HepG2 (cell line): ENCODE measurements around the gene FEM1C. TPM values are rescaled to one million over a fixed set of nuclear protein-coding genes. Genes with fewer than 3 reads are reported as not detected.

Experiments used
- ATAC-seq: fragments of 200-7000 bp; cut with Tn5 transposase; 3 replicates; pipeline ENCODE4 v1.9.1; 2020; ENCODE audit warnings: mild to moderate bottlenecking, moderate library complexity
- BruUV-seq: library from RNA; stranded (reverse); fragments of 400-500 nt; replicated peaks from 2 replicates; lab custom pipeline; 2021; lab: Mats Ljungman, UMichigan
- CTCF ChIA-PET: fragments of 300-600 bp; formaldehyde crosslinking; extraction: SDS; loops from one replicate; lab custom pipeline; 2021; ENCODE audit warnings: low total read pairs, inconsistent platforms, low intra/inter-chr PET ratio; lab: Yijun Ruan, JAX
- POLR2A ChIA-PET: fragments of 350-600 bp; sonication (Branson Sonifier 250); formaldehyde crosslinking; loops from one replicate; lab custom pipeline; 2020; ENCODE audit warnings: antibody characterized with exemption, inconsistent platforms; lab: Yijun Ruan, JAX
- DNase-seq: peaks from one replicate; pipeline ENCODE4 v3.0.0-alpha.2; 2015; ENCODE audit warnings: low spot score
- FAIRE-seq: peaks from 3 replicates; lab custom pipeline; 2011; peaks lifted over from hg19 to GRCh38; lab: Jason Lieb, UNC
- H2AFZ ChIP-seq: one replicate; pipeline ENCODE4 v1.6.1; 2011; ENCODE audit warnings: low read length, inconsistent platforms
- H3K27ac ChIP-seq: fragments of 300-600 bp; 3 replicates; pipeline ENCODE4 v1.8.0; 2011; ENCODE audit warnings: mixed run types, mild to moderate bottlenecking, mixed read lengths, low read length, inconsistent platforms; ENCODE audit not compliant: insufficient read depth; ENCODE audit errors: extremely low read length
- H3K27me3 ChIP-seq, 2 experiments: fragments of 200-600 bp in 1 of 2; 2 replicates in 1 of 2; 3 replicates in 1 of 2; pipeline versions ENCODE4 v1.6.0 to v1.8.0; 2011; ENCODE audit warnings: low read length in 2 of 2, mild to moderate bottlenecking in 2 of 2, moderate library complexity in 2 of 2, inconsistent platforms in 1 of 2; ENCODE audit not compliant: insufficient read depth in 2 of 2, control insufficient read depth in 1 of 2
- H3K36me3 ChIP-seq, 2 experiments: fragments of 200-600 bp in 1 of 2; replicated peaks in 1 of 2; 2 replicates in 1 of 2; 3 replicates in 1 of 2; pipeline versions ENCODE4 v1.5.1 to v1.8.0; 2011; ENCODE audit warnings: low read length in 2 of 2, inconsistent platforms in 1 of 2; ENCODE audit not compliant: insufficient read depth in 2 of 2, control insufficient read depth in 1 of 2
- H3K4me1 ChIP-seq: 2 replicates; pipeline ENCODE4 v1.5.1; 2012; ENCODE audit warnings: low read length, inconsistent platforms; ENCODE audit not compliant: insufficient read depth
- H3K4me2 ChIP-seq: 2 replicates; pipeline ENCODE4 v1.6.0; 2011; ENCODE audit warnings: low read depth, low read length, inconsistent platforms
- H3K4me3 ChIP-seq, 3 experiments: fragments of 200-600 bp in 1 of 3; sonication (generic), shearing (Covaris generic) in 1 of 3; replicated peaks in 1 of 3; 2 replicates each; pipeline ENCODE4 v1.5.1; 2011 to 2016; ENCODE audit warnings: low read length in 3 of 3, inconsistent platforms in 2 of 3, low read depth in 2 of 3, mild to moderate bottlenecking in 2 of 3, control low read depth in 1 of 3, mixed read lengths in 1 of 3; ENCODE audit not compliant: insufficient read depth in 1 of 3
- H3K79me2 ChIP-seq: one replicate; pipeline ENCODE4 v1.6.1; 2011; ENCODE audit warnings: low read length, inconsistent platforms; ENCODE audit not compliant: insufficient read depth
- H3K9ac ChIP-seq: 2 replicates; pipeline ENCODE4 v1.6.0; 2011; ENCODE audit warnings: mild to moderate bottlenecking, low read depth, low read length, inconsistent platforms; ENCODE audit not compliant: insufficient read depth
- H3K9me3 ChIP-seq: 2 replicates; pipeline ENCODE4 v1.5.1; 2012; ENCODE audit warnings: mild to moderate bottlenecking, low read length
- H4K20me1 ChIP-seq: 2 replicates; pipeline ENCODE4 v1.6.0; 2011; ENCODE audit warnings: inconsistent platforms, mild to moderate bottlenecking, low read length, moderate library complexity; ENCODE audit not compliant: insufficient read depth
- HNF4A ChIP-seq: sonication (generic); formaldehyde crosslinking; IDR thresholded peaks from 2 replicates; pipeline ENCODE4 v1.4.0; 2020; ENCODE audit warnings: missing genetic modification reagents
- HOXA3 ChIP-seq: sonication (generic); formaldehyde crosslinking; IDR thresholded peaks from 2 replicates; pipeline ENCODE4 v1.5.0; 2020; ENCODE audit warnings: missing genetic modification reagents
- KMT2A ChIP-seq: sonication (generic); formaldehyde crosslinking; IDR thresholded peaks from 2 replicates; pipeline ENCODE4 v1.4.0; 2020; ENCODE audit warnings: missing genetic modification reagents
- MED8 ChIP-seq: sonication (generic); formaldehyde crosslinking; IDR thresholded peaks from 2 replicates; pipeline ENCODE4 v1.8.1; 2023; ENCODE audit warnings: mild to moderate bottlenecking, missing genetic modification reagents; ENCODE audit not compliant: insufficient replicate concordance
- NBN ChIP-seq: fragments of 450-650 bp; conservative IDR thresholded peaks from 2 replicates; pipeline ENCODE4 v1.6.1; 2017
- RFXAP ChIP-seq: sonication (generic); formaldehyde crosslinking; IDR thresholded peaks from 2 replicates; pipeline ENCODE4 v1.4.0; 2020; ENCODE audit warnings: missing genetic modification reagents, borderline replicate concordance
- SMAD1 ChIP-seq: sonication (generic); formaldehyde crosslinking; IDR thresholded peaks from 2 replicates; pipeline ENCODE4 v1.4.0; 2020; ENCODE audit warnings: missing genetic modification reagents, low read depth, mild to moderate bottlenecking, borderline replicate concordance
- SYNCRIP ChIP-seq: fragments of 200-400 bp; formaldehyde crosslinking; IDR thresholded peaks from 2 replicates; pipeline ENCODE4 v1.6.1; 2018; ENCODE audit warnings: mild to moderate bottlenecking, low read depth, low read length; ENCODE audit not compliant: insufficient read depth
- TSC22D2 ChIP-seq: sonication (generic); formaldehyde crosslinking; IDR thresholded peaks from 2 replicates; pipeline ENCODE4 v1.5.1; 2020; ENCODE audit warnings: missing genetic modification reagents, mild to moderate bottlenecking, borderline replicate concordance
- ZNF337 ChIP-seq: sonication (generic); formaldehyde crosslinking; IDR thresholded peaks from 2 replicates; pipeline ENCODE4 v1.5.1; 2020; ENCODE audit warnings: missing genetic modification reagents, low read depth, mild to moderate bottlenecking, borderline replicate concordance
- ZNF674 ChIP-seq: sonication (generic); formaldehyde crosslinking; IDR thresholded peaks from 2 replicates; pipeline ENCODE4 v1.5.0; 2020; ENCODE audit warnings: low read depth, mild to moderate bottlenecking, missing genetic modification reagents
- ZNF678 ChIP-seq: sonication (generic); formaldehyde crosslinking; IDR thresholded peaks from 2 replicates; pipeline ENCODE4 v1.4.0; 2020; ENCODE audit warnings: mild to moderate bottlenecking, missing genetic modification reagents
- WGBS: methylation state at CpG from one replicate; pipeline ENCODE4 v1.1.6; 2017; ENCODE audit warnings: low lambda C conversion rate; 5-methylcytosine and 5-hydroxymethylcytosine counted together
- in situ Hi-C: cut with HindIII; loops from 2 replicates; pipeline ENCODE4 v1.10.0; 2017; ENCODE audit warnings: low pct_unique_long_range_greater_than_20kb; ENCODE audit not compliant: extremely low pct_ligation_motif_present
- intact Hi-C: fragments of 100-400 bp; cut with micrococcal nuclease; formaldehyde crosslinking; loops from one replicate; pipeline ENCODE4 v1.10.0; 2022; ENCODE audit not compliant: unreplicated experiment
- polyA plus RNA-seq, 8 experiments: library from polyadenylated mRNA; depleted of rRNA in 3 of 8; stranded (reverse) in 7 of 8; unstranded in 1 of 8; fragments of >200 nt; fragmentation: Illumina TruSeq in 4 of 8; extraction: Trizol in 4 of 8; gene quantifications; 2 replicates each; pipeline versions ENCODE4 v1.2.1 to v1.2.3, GENCODE V29; 2011 to 2016; ENCODE audit warnings: low read depth in 4 of 8, missing spikeins in 1 of 8, mixed read lengths in 1 of 8; ENCODE audit not compliant: insufficient read depth in 1 of 8
- total RNA-seq, 5 experiments: library from RNA; depleted of rRNA; stranded (reverse); fragments of >200 nt; fragmentation: Illumina TruSeq; extraction: Trizol; gene quantifications; 2 replicates each; pipeline ENCODE4 v1.2.3, GENCODE V29; 2016; ENCODE audit warnings: low read depth in 1 of 5
- TF ChIP-seq, protein P1 (sequence below): sonication (generic); formaldehyde crosslinking; IDR thresholded peaks from 2 replicates; pipeline ENCODE4 v1.8.0; 2022; ENCODE audit warnings: missing genetic modification reagents, mild to moderate bottlenecking, inconsistent platforms, borderline replicate concordance
- TF ChIP-seq, protein P2 (sequence below): sonication (generic); formaldehyde crosslinking; IDR thresholded peaks from 2 replicates; pipeline ENCODE4 v1.5.0; 2020; ENCODE audit warnings: missing genetic modification reagents

FEM1C gene
- total and polyA plus RNA-seq, 2 of the 13 experiments (the other 11 are each of a cell fraction or from before 2014, with no cell fraction given), result 5.5 to 8.3 TPM

DNA sequence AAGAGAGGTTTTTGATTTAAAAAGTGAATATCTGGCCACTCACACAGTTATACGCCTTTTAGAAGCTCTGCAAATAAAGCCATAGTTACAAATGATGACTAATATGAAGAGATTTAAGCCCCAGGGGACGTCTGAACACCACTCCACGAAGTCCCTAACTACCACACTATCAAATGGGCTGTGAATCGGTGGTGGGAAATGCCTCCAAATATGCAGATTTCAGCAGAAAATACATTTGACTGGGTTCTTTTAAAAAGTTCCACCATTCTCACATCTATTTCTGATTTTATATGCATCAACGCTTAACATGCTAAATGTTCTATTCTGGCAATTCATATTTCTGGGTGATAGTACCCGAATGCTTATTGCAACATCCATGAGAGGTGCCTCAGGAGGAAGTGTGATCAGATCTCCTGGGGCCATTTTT lies 35.2 kb upstream of the FEM1C start:
- ATAC-seq (no peak), DNase-seq (no peak), FAIRE-seq (no peak)
- ChIA-PET POLR2A (no interaction called here), CTCF (no interaction called here)
- intact Hi-C loops, result no loop called here
- Histone ChIP-seq H3K9ac (no peak overlapping the region), H3K9me3 (no peaks in the 10 kb centered on the region), H3K4me2 (no peak overlapping the region), H3K4me3 (no peak overlapping the region), H3K4me1 (no peaks in the 10 kb centered on the region), H3K79me2 (no peaks in the 10 kb centered on the region), H4K20me1 (no peaks in the 10 kb centered on the region), H2AFZ (no peak overlapping the region), H3K27me3 (peaks cover 0 to 3% of the 10 kb centered on the region in 2 experiments; a peak in 2 of 5 replicates), H3K27ac (no peak overlapping the region), H3K36me3 (no peaks in the 10 kb centered on the region)
- in situ Hi-C loops, result no loop called here
- no TSS peak for BruUV-seq
- WGBS, result 29% methylated on average over 6 of the region's 6 CpGs
- no peak for TF ChIP-seq KMT2A (CRISPR knock-in tag)
- TF ChIP-seq, protein P1, sequence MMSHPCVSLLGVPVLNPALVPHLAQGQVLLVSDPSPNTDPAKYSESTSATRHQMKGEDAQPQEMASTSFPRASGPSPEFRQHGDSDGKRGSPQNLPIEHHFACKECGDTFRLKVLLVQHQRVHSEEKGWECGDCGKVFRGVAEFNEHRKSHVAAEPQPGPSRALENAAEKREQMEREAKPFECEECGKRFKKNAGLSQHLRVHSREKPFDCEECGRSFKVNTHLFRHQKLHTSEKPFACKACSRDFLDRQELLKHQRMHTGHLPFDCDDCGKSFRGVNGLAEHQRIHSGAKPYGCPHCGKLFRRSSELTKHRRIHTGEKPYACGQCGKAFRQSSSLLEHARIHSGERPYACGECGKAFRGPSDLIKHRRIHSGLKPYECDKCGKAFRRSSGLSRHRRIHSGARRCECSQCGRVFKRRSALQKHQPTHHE, result no peak
- no peak for TF ChIP-seq TSC22D2 (CRISPR knock-in tag)
- TF ChIP-seq, protein P2, sequence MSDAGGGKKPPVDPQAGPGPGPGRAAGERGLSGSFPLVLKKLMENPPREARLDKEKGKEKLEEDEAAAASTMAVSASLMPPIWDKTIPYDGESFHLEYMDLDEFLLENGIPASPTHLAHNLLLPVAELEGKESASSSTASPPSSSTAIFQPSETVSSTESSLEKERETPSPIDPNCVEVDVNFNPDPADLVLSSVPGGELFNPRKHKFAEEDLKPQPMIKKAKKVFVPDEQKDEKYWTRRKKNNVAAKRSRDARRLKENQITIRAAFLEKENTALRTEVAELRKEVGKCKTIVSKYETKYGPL (CRISPR knock-in tag), result no peak
- TF ChIP-seq ZNF674, result no peak
- TF ChIP-seq ZNF678 (CRISPR knock-in tag), result no peak
- TF ChIP-seq ZNF337 (CRISPR knock-in tag), result no peak
- no peak for TF ChIP-seq HNF4A (CRISPR knock-in tag)
- TF ChIP-seq NBN, result no peak
- no peak for TF ChIP-seq SYNCRIP
- no peak for TF ChIP-seq HOXA3 (CRISPR knock-in tag)
- no peak for TF ChIP-seq RFXAP
- TF ChIP-seq SMAD1 (CRISPR knock-in tag), result no peak
- TF ChIP-seq MED8, result no peak
